Sigmoid colon (tissue), 4 donors: ENCODE measurements around the gene PARG.

Source experiments
- POLR2A ChIP-seq, 2 donors: fragments of 450-650 bp; IDR thresholded peaks; one replicate each; pipeline ENCODE4 v1.6.1; 2016; ENCODE audit warnings: antibody characterized with exemption in 2 of 2, mild to moderate bottlenecking in 2 of 2, moderate library complexity in 2 of 2
- POLR2AphosphoS5 ChIP-seq, 4 donors: sonication (generic); formaldehyde crosslinking; IDR thresholded peaks; one replicate each; pipeline ENCODE4 v1.6.1; 2017; ENCODE audit warnings: antibody characterized with exemption in 4 of 4
- TF ChIP-seq, protein P1 (sequence below), 4 experiments: fragments of 450-650 bp in 3 of 4; fragments of 200-600 bp in 1 of 4; IDR thresholded peaks; one replicate each; pipeline ENCODE4 v1.5.1; 2016 to 2019; ENCODE audit warnings: antibody characterized with exemption in 4 of 4, mild to moderate bottlenecking in 3 of 4, moderate library complexity in 2 of 4

GRCh38 chr10:49817845-49818244 lies 124.0 kb downstream of the PARG start:
- TF ChIP-seq, protein P1, sequence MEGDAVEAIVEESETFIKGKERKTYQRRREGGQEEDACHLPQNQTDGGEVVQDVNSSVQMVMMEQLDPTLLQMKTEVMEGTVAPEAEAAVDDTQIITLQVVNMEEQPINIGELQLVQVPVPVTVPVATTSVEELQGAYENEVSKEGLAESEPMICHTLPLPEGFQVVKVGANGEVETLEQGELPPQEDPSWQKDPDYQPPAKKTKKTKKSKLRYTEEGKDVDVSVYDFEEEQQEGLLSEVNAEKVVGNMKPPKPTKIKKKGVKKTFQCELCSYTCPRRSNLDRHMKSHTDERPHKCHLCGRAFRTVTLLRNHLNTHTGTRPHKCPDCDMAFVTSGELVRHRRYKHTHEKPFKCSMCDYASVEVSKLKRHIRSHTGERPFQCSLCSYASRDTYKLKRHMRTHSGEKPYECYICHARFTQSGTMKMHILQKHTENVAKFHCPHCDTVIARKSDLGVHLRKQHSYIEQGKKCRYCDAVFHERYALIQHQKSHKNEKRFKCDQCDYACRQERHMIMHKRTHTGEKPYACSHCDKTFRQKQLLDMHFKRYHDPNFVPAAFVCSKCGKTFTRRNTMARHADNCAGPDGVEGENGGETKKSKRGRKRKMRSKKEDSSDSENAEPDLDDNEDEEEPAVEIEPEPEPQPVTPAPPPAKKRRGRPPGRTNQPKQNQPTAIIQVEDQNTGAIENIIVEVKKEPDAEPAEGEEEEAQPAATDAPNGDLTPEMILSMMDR (IDR thresholded peaks at IDR 0.05), result no peak
- no peak for TF ChIP-seq POLR2AphosphoS5 (IDR thresholded peaks at IDR 0.05)
- no peak for TF ChIP-seq POLR2A (IDR thresholded peaks at IDR 0.05)
